NOMO-1 (cell line): ENCODE data around the gene RB1.
"Not testable (repeated sequence)": the region's sequence is repeated elsewhere in the genome, so short reads cannot be mapped to it uniquely, and the experiment has no call there.

Source experiments
- DNase-seq, 2 experiments: peaks; one replicate each; lab custom pipeline; 2025; ENCODE audit not compliant: unreplicated experiment in 2 of 2; lab: John Stamatoyannopoulos, UW

Gene RB1

GRCh38 chr13:48403913-48404312, 100.4 kb downstream of the RB1 start:
- DNase-seq: no peak

GRCh38 chr13:48404952-48405351, 101.4 kb downstream of the RB1 start:
- DNase-seq: no peak

- no peak for DNase-seq
Measured at GRCh38 chr13:48405875-48406274, 102.3 kb downstream of the RB1 start.

GRCh38 chr13:48410199-48410598, 106.6 kb downstream of the RB1 start:
- no peak for DNase-seq

- peak in 1 of 2 experiments; percentile 9 for DNase-seq
Measured at GRCh38 chr13:48411147-48411794, 107.7 kb downstream of the RB1 start.

GRCh38 chr13:48411841-48412531, 108.4 kb downstream of the RB1 start:
- DNase-seq: peak in 1 of 2 experiments; percentile 10

- DNase-seq: peak in 1 of 2 experiments; percentile 37
Measured at GRCh38 chr13:48412881-48413351, 109.4 kb downstream of the RB1 start, which contains the start of gene LPAR6. Gene LPAR6, minus strand, starts transcription at chr13:48413113. Its CDS starts 690 bp downstream, at chr13:48412423.

GRCh38 chr13:48414501-48414900, 111.0 kb downstream of the RB1 start:
- DNase-seq: no peak

- DNase-seq: no peak
Measured at GRCh38 chr13:48415516-48415915, 112.0 kb downstream of the RB1 start.

- DNase-seq: not testable (repeated sequence)
Measured at GRCh38 chr13:48422003-48422402, 118.5 kb downstream of the RB1 start.

GRCh38 chr13:48424212-48424611, 120.7 kb downstream of the RB1 start:
- no peak for DNase-seq

GRCh38 chr13:48426052-48426451, 122.5 kb downstream of the RB1 start:
- DNase-seq: no peak

GRCh38 chr13:48426755-48427298, 123.3 kb downstream of the RB1 start:
- DNase-seq: not testable (repeated sequence)

- no peak for DNase-seq
Measured at GRCh38 chr13:48429036-48429435, 125.5 kb downstream of the RB1 start.

GRCh38 chr13:48429886-48430285, 126.3 kb downstream of the RB1 start:
- DNase-seq: no peak

GRCh38 chr13:48431431-48431830, 127.9 kb downstream of the RB1 start:
- no peak for DNase-seq

- DNase-seq: no peak
Measured at GRCh38 chr13:48431987-48432615, 128.6 kb downstream of the RB1 start.

GRCh38 chr13:48434200-48434599, 130.6 kb downstream of the RB1 start:
- DNase-seq: no peak

GRCh38 chr13:48436661-48437288, 133.2 kb downstream of the RB1 start:
- DNase-seq: no peak

- DNase-seq: no peak
Measured at GRCh38 chr13:48437371-48437770, 133.8 kb downstream of the RB1 start.
